Adipocyte (in vitro differentiated cells): Measurements from ENCODE around the gene SCO1.
"Not testable (repeated sequence)": the region's sequence is repeated elsewhere in the genome, so short reads cannot be mapped to it uniquely, and the experiment has no call there.

Source experiments
- DNase-seq: peaks from one replicate; pipeline ENCODE4 v3.0.0-alpha.2; 2015; ENCODE audit warnings: low read depth
- H3K27me3 ChIP-seq: replicated peaks from 2 replicates; pipeline ENCODE4 v1.7.0; 2013; ENCODE audit warnings: mild to moderate bottlenecking, low read length, moderate library complexity; ENCODE audit not compliant: control insufficient read depth, insufficient read depth
- H3K36me3 ChIP-seq: 2 replicates; pipeline ENCODE4 v1.7.0; 2013; ENCODE audit warnings: low read length, mild to moderate bottlenecking, moderate library complexity; ENCODE audit not compliant: control insufficient read depth, insufficient read depth, severe bottlenecking
- H3K4me1 ChIP-seq: 2 replicates; pipeline ENCODE4 v1.7.0; 2013; ENCODE audit warnings: mild to moderate bottlenecking, low read length, moderate library complexity; ENCODE audit not compliant: control insufficient read depth, insufficient read depth
- H3K4me3 ChIP-seq: 2 replicates; pipeline ENCODE4 v1.7.0; 2013; ENCODE audit warnings: mild to moderate bottlenecking, low read length, moderate library complexity
- H3K9ac ChIP-seq: 2 replicates; pipeline ENCODE4 v1.7.0; 2013; ENCODE audit warnings: mild to moderate bottlenecking, low read length, moderate library complexity
- H3K9me3 ChIP-seq: 2 replicates; pipeline ENCODE4 v1.7.0; 2013; ENCODE audit warnings: mild to moderate bottlenecking, low read length, moderate library complexity; ENCODE audit not compliant: control insufficient read depth

SCO1 gene

DNA sequence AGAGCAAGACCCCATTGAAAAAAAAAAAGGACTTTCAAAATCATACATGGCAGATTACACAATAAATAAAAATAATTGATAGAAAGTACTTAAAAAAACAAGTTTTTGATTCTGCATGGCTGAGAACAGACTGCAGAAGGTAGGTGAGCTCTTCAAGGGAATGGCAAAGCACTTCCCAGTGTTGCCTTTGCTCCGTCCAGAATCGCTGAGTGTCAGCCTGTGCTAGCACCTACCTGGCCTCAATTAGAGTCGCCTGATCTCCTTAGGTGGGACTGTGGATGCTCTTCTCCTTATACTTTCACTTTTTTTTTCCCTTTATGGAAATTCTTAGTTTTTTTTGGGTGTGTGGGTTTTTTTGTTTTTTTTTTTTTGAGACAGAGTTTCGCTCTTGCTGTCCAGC lies 38.5 kb upstream of the SCO1 start:
- Histone ChIP-seq H3K4me1 (peaks cover 7% of the 10 kb centered on the region), H3K9ac (no peak overlapping the region), H3K4me3 (no peak overlapping the region), H3K36me3 (no peaks in the 10 kb centered on the region), H3K9me3 (no peaks in the 10 kb centered on the region), H3K27me3 (no peaks in the 10 kb centered on the region)
- DNase-seq = no peak

DNA sequence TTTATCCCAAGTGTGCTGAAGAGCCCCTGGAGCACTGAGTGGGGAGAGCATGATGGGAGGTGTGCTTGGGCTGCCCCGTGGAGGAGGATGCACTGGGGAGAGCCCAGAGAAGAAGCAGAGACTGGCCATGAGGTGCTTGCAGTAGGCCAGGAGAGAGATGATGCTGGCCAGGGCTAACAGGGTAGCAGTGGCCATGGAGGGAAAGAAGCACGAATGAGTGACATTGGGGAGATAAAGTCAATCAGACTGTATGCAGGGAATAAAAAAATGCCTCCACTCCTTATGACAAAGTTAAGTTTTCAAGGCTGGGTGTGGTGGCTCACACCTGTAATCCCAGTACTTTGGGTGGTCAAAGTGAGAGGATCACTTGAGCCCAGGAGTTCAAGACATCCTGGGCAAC lies 37.9 kb upstream of the SCO1 start:
- Histone ChIP-seq H3K4me3 (no peak overlapping the region), H3K27me3 (no peaks in the 10 kb centered on the region), H3K36me3 (no peaks in the 10 kb centered on the region), H3K9ac (no peak overlapping the region), H3K4me1 (peaks cover 11% of the 10 kb centered on the region), H3K9me3 (no peaks in the 10 kb centered on the region)
- DNase-seq = no peak

GRCh38 chr17:10733666-10734065 lies 36.3 kb upstream of the SCO1 start:
- no peak for DNase-seq

GRCh38 chr17:10732121-10732520 lies 34.8 kb upstream of the SCO1 start:
- not testable (repeated sequence) for H3K36me3 ChIP-seq, H3K4me3 ChIP-seq, H3K27me3 ChIP-seq, H3K9me3 ChIP-seq, DNase-seq, H3K9ac ChIP-seq
- H3K4me1 ChIP-seq = peaks cover 13% of the 10 kb centered on the region

More at GRCh38 chr17:10733666-10734065, 36.3 kb upstream of the SCO1 start:
- Histone ChIP-seq H3K9me3 (no peaks in the 10 kb centered on the region), H3K9ac (no peak overlapping the region), H3K4me3 (no peak overlapping the region), H3K36me3 (no peaks in the 10 kb centered on the region), H3K27me3 (no peaks in the 10 kb centered on the region), H3K4me1 (peaks cover 17% of the 10 kb centered on the region)

DNA sequence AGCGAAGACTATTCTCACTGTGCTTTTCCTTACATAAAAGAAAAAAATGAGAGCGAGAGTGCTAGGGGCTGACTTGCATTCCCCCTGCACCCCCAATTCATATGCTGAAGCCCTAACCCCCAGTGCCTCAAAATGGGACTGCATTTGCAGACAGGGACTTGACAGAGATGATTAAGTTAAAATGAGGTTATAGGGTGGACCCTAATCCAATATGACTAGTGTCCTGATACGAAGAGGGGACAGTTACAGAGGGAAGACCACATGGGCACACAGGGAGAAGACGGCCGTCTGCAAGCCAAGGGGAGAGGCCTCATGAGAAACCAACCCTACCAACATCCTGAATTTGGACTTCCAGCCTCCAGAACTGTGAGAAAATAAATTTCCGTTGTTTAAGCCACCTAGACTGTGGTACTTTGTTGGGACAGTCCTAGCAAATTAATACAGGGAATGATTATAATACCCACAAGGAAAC lies 34.1 kb upstream of the SCO1 start:
- no peak overlapping the region for H3K4me3 ChIP-seq
- no peak for DNase-seq

DNA sequence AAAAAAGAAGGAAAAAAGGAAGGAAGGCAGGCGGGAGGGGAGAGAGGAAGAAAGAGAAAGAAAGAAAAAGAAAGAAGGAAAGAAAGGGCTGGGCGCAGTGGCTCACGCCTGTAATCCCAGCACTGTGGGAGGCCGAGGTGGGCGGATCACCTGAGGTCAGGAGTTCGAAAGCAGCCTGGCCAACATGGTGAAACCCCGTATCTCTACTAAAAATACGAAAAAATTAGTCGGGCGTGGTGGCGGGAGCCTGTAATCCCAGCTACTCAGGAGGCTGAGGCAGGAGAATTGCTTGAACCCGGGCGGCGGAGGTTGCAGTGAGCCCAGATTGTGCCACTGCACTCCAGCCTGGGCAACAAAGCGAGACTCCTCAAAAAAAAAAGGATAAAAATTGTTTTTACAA lies 32.9 kb upstream of the SCO1 start:
- Histone ChIP-seq H3K9ac (peak overlapping the region; percentile 87), H3K36me3 (peaks cover 19% of the 10 kb centered on the region), H3K4me1 (peaks cover 13% of the 10 kb centered on the region), H3K4me3 (peak overlapping the region; percentile 83)
- DNase-seq, H3K9me3 ChIP-seq, H3K27me3 ChIP-seq: not testable (repeated sequence)

More for the DNA sequence above, 34.1 kb upstream of the SCO1 start:
- H3K9ac ChIP-seq = no peak overlapping the region
- peaks cover 9% of the 10 kb centered on the region for H3K36me3 ChIP-seq
- H3K27me3 ChIP-seq = no peaks in the 10 kb centered on the region
- H3K4me1 ChIP-seq = peaks cover 13% of the 10 kb centered on the region
- H3K9me3 ChIP-seq = no peaks in the 10 kb centered on the region

GRCh38 chr17:10729334-10730193 lies 32.2 kb upstream of the SCO1 start, which contains the start of gene TMEM220:
Gene TMEM220 (minus strand): TSS chr17:10730023. CDS start chr17:10729851, 172 bp downstream.
- peaks cover 22% of the 10 kb centered on the region for H3K36me3 ChIP-seq
- no peaks in the 10 kb centered on the region for H3K27me3 ChIP-seq
- no peaks in the 10 kb centered on the region for H3K9me3 ChIP-seq
- peak within 1 kb of the TSS; percentile 83 for H3K4me3 ChIP-seq
- peaks cover 13% of the 10 kb centered on the region for H3K4me1 ChIP-seq
- H3K9ac ChIP-seq = peak within 1 kb of the TSS; percentile 87
- peak; percentile 85 for DNase-seq

- H3K4me3 ChIP-seq = peak overlapping the region; percentile 83
- peaks cover 13% of the 10 kb centered on the region for H3K4me1 ChIP-seq
These were observed 31.1 kb upstream of the SCO1 start for GRCh38 chr17:10728331-10728892.

DNA sequence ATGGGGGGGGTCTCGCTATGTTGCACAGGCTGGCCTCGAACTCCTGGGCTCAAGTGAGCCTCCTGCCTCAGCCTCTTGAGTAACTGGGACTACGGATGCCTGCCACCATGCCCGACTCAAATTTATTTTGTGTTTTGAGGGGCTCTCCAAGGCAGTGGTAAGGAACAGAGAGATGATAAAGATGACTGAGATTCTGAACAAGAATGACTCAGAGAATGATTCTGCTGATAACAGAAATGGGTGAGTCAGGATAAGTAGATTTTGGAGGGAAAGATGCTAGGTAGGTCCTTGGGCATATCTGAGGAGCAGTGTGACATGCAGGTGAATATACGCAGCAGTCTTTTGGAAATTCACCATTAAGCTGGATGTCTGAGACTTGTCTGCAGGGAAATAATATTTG lies 29.9 kb upstream of the SCO1 start:
- Histone ChIP-seq H3K36me3 (peaks cover 38% of the 10 kb centered on the region), H3K9me3 (no peaks in the 10 kb centered on the region), H3K4me3 (no peak overlapping the region), H3K4me1 (peaks cover 13% of the 10 kb centered on the region), H3K27me3 (no peaks in the 10 kb centered on the region), H3K9ac (no peak overlapping the region)
- DNase-seq = no peak

More at GRCh38 chr17:10728331-10728892, 31.1 kb upstream of the SCO1 start:
- no peak for DNase-seq
- H3K36me3 ChIP-seq = peaks cover 26% of the 10 kb centered on the region
- H3K9ac ChIP-seq = peak overlapping the region; percentile 87
- H3K9me3 ChIP-seq = no peaks in the 10 kb centered on the region
- H3K27me3 ChIP-seq = no peaks in the 10 kb centered on the region

DNA sequence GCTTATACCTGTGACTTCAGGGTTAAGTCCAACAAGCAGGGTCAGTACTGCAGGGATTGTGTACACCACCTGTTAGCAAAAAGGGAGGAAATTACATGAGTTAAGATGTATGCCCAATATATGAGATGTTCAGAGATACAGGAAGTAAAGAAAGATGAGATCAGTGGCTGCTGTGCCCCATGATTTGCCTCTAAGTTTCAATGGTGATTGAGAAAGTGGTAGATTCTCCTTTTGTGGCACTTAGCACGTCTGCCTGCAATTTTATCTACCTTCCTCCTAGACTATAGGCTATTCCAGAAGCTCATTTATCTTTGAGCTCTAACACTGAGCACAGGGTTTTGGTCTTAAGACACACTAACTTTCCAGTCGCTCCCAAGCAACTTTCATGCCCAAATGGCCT lies 28.9 kb upstream of the SCO1 start:
- Histone ChIP-seq H3K36me3 (peaks cover 39% of the 10 kb centered on the region), H3K9ac (no peak overlapping the region), H3K9me3 (no peaks in the 10 kb centered on the region), H3K4me3 (no peak overlapping the region), H3K4me1 (peaks cover 13% of the 10 kb centered on the region), H3K27me3 (no peaks in the 10 kb centered on the region)
- DNase-seq = no peak

DNA sequence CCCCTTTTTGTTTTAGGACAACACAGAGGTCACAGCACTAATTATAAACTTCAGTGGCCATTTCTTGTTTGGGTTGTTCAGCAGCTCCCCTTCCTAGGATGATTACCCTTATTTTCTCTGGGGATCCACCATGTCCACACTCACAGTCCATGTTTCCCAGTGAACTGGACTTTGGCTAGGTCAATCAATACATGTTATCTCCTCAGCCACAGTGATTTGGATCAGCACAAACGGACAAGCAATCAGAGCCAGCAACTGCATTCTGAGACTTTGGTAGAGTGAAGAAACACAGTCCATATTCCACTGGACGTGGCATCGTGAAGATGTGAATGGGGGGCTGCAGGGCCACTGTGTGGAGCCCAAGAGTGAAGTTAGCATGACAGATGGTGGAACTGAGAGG lies 27.9 kb upstream of the SCO1 start:
- Histone ChIP-seq H3K36me3 (peaks cover 45% of the 10 kb centered on the region), H3K9me3 (no peaks in the 10 kb centered on the region), H3K4me1 (peaks cover 6% of the 10 kb centered on the region), H3K27me3 (no peaks in the 10 kb centered on the region), H3K9ac (no peak overlapping the region), H3K4me3 (no peak overlapping the region)
- DNase-seq = no peak
